ENCODE measurements around the gene EPHB1.

Gene EPHB1

GRCh38 chr3:135246027-135246426 is 451.0 kb downstream of the EPHB1 start:
- TF ChIP-seq CTCF (IDR thresholded peaks at IDR 0.05; ENCODE audit: low read depth, low read length, missing control alignments) = no peak
- no peak overlapping the region for H3K4me3 ChIP-seq (ENCODE audit: low read depth, low read length)
- in situ Hi-C loops (cut with HindIII; ENCODE audit: low sequenced_read_pairs) = no loop called here
- no peak for DNase-seq (ENCODE audit: low read depth)

- H3K4me3 ChIP-seq (ENCODE audit: low read depth, low read length) = no peak overlapping the region
- no peak for TF ChIP-seq CTCF (IDR thresholded peaks at IDR 0.05; ENCODE audit: low read depth, low read length, missing control alignments)
- DNase-seq (ENCODE audit: low read depth) = no peak
- in situ Hi-C loops (cut with HindIII; ENCODE audit: low sequenced_read_pairs) = no loop called here
These were observed 453.2 kb downstream of the EPHB1 start for GRCh38 chr3:135248213-135248612.

GRCh38 chr3:135249186-135249585 is 454.1 kb downstream of the EPHB1 start:
- no peak for TF ChIP-seq CTCF (IDR thresholded peaks at IDR 0.05; ENCODE audit: low read depth, low read length, missing control alignments)
- no peak overlapping the region for H3K4me3 ChIP-seq (ENCODE audit: low read depth, low read length)
- no peak for DNase-seq (ENCODE audit: low read depth)
- in situ Hi-C loops (cut with HindIII; ENCODE audit: low sequenced_read_pairs) = no loop called here

GRCh38 chr3:135258916-135259315 is 463.9 kb downstream of the EPHB1 start:
- in situ Hi-C loops (cut with HindIII; ENCODE audit: low sequenced_read_pairs) = no loop called here
- no peak for DNase-seq (ENCODE audit: low read depth)
- no peak for TF ChIP-seq CTCF (IDR thresholded peaks at IDR 0.05; ENCODE audit: low read depth, low read length, missing control alignments)
- no peak overlapping the region for H3K4me3 ChIP-seq (ENCODE audit: low read depth, low read length)

- in situ Hi-C loops (cut with HindIII; ENCODE audit: low sequenced_read_pairs) = no loop called here
- H3K4me3 ChIP-seq (ENCODE audit: low read depth, low read length) = no peak overlapping the region
- DNase-seq (ENCODE audit: low read depth) = no peak
- TF ChIP-seq CTCF (IDR thresholded peaks at IDR 0.05; ENCODE audit: low read depth, low read length, missing control alignments) = no peak
These were observed 465.0 kb downstream of the EPHB1 start for GRCh38 chr3:135260025-135260424.

GRCh38 chr3:135261214-135261775 is 466.2 kb downstream of the EPHB1 start:
- no peak overlapping the region for H3K4me3 ChIP-seq (ENCODE audit: low read depth, low read length)
- no peak for TF ChIP-seq CTCF (IDR thresholded peaks at IDR 0.05; ENCODE audit: low read depth, low read length, missing control alignments)
- DNase-seq (ENCODE audit: low read depth) = no peak
- in situ Hi-C loops (cut with HindIII; ENCODE audit: low sequenced_read_pairs) = no loop called here

GRCh38 chr3:135261916-135262315 is 466.9 kb downstream of the EPHB1 start:
- in situ Hi-C loops (cut with HindIII; ENCODE audit: low sequenced_read_pairs) = no loop called here
- no peak overlapping the region for H3K4me3 ChIP-seq (ENCODE audit: low read depth, low read length)
- no peak for DNase-seq (ENCODE audit: low read depth)
- no peak for TF ChIP-seq CTCF (IDR thresholded peaks at IDR 0.05; ENCODE audit: low read depth, low read length, missing control alignments)
